ENCODE data around the gene TPM1.

Gene TPM1

DNA sequence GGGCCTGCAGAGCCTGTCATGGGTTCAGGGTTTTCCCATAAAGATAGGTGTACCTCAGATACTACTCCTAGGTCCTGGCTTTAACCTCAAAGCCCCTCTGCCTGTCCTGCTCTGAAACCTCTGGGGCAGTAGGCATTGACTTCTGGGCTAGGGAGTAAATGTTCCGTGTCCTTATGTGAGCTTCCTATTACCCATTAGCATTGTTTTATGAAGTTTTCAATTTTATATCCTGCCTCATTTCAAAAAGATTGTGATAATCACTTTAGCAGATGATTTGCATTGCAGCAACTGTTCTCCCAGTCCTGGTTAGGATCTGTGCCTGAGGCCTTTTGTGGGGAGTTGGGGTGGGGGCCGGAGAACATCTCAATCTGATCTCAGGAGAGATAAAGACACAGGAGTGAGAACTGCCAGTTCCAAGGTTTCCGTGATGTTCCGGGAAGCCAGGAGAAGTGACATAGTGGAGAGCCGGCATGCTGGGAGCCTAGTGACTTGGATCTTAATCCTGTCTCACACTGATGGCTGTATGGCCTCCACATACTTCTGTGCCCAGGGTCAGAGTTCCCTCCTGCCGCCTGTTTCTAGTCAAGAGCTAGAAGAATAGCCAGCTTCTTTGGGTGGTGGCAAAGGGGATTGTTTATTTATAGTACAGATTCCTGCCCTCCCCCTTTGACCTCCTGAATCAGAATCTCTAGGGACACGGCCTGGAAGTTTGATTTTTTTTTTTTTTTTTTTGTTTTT lies 10.6 kb downstream of the TPM1 start:
- Mint-ChIP-seq H3K4me1 (peaks cover 19% of the 10 kb centered on the region), H3K4me3 (no peak overlapping the region), H3K27me3 (no peaks in the 10 kb centered on the region), H3K27ac (no peak overlapping the region), H3K36me3 (peaks cover 13% of the 10 kb centered on the region), H3K9me3 (no peaks in the 10 kb centered on the region)
- ATAC-seq: no peak

DNA sequence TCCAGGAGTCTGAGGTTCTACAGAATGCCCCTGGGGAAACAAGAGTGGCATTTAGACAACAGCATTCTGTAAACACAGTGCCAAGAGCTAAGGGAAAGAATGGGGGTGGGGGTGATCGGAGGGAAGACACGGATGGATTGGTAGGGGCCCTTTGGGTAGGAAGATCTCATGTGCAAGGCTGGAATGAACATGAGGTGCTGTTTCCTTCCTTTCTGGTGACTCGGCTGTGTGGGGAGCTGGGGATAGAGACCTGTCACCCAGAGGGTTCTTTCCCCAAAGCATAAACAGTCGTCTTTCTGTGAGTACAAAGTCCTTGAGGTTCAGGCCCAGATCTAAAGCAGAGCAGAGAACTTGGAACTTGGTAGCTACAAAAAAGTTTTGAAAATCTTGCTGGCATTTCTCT lies 11.7 kb downstream of the TPM1 start:
- no peaks in the 10 kb centered on the region for H3K9me3 Mint-ChIP-seq
- H3K27me3 Mint-ChIP-seq: no peaks in the 10 kb centered on the region
- peaks cover 11% of the 10 kb centered on the region for H3K4me1 Mint-ChIP-seq
- no peak overlapping the region for H3K4me3 Mint-ChIP-seq
- H3K27ac Mint-ChIP-seq: no peak overlapping the region
- ATAC-seq: no peak
- H3K36me3 Mint-ChIP-seq: peaks cover 18% of the 10 kb centered on the region

DNA sequence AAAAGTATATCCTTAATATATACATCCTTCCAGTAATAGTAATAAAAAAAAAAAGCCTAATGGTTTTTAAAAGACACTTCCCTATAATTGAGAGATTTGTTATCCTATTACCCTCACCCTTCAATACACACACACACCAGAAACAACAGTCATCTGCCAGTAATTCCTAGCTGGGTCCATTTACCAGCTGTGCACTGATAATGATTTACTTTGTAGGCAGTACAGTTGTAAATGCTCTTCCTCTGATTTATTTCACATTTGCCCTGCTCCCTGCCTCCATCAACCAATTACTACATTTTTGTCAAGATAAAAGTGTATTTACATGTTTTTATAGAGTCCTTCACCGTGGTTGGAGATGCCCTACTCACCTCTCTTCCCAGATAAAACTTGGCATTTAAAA lies 12.4 kb downstream of the TPM1 start:
- H3K27ac Mint-ChIP-seq: no peak overlapping the region
- H3K9me3 Mint-ChIP-seq: no peaks in the 10 kb centered on the region
- no peak for ATAC-seq
- peaks cover 5% of the 10 kb centered on the region for H3K4me1 Mint-ChIP-seq
- H3K4me3 Mint-ChIP-seq: no peak overlapping the region
- no peaks in the 10 kb centered on the region for H3K27me3 Mint-ChIP-seq
- H3K36me3 Mint-ChIP-seq: peaks cover 21% of the 10 kb centered on the region

DNA sequence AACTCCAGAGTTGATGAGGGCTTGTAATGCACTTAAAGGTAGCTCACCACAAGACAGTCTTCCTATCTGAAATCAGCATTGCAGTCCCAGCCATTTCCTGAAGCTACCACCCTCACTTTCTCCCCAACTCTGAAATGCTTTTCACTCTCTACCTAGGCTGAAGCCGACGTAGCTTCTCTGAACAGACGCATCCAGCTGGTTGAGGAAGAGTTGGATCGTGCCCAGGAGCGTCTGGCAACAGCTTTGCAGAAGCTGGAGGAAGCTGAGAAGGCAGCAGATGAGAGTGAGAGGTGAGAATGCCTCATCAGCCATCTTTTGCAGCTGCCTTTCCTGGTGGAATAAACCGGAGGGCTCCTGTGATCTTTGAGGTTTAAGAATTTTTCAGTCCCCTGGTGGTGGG lies 14.3 kb downstream of the TPM1 start:
- H3K9me3 Mint-ChIP-seq: no peaks in the 10 kb centered on the region
- H3K36me3 Mint-ChIP-seq: peaks cover 39% of the 10 kb centered on the region
- no peak overlapping the region for H3K4me3 Mint-ChIP-seq
- no peak for ATAC-seq
- H3K27me3 Mint-ChIP-seq: no peaks in the 10 kb centered on the region
- no peak overlapping the region for H3K27ac Mint-ChIP-seq
- H3K4me1 Mint-ChIP-seq: no peaks in the 10 kb centered on the region

DNA sequence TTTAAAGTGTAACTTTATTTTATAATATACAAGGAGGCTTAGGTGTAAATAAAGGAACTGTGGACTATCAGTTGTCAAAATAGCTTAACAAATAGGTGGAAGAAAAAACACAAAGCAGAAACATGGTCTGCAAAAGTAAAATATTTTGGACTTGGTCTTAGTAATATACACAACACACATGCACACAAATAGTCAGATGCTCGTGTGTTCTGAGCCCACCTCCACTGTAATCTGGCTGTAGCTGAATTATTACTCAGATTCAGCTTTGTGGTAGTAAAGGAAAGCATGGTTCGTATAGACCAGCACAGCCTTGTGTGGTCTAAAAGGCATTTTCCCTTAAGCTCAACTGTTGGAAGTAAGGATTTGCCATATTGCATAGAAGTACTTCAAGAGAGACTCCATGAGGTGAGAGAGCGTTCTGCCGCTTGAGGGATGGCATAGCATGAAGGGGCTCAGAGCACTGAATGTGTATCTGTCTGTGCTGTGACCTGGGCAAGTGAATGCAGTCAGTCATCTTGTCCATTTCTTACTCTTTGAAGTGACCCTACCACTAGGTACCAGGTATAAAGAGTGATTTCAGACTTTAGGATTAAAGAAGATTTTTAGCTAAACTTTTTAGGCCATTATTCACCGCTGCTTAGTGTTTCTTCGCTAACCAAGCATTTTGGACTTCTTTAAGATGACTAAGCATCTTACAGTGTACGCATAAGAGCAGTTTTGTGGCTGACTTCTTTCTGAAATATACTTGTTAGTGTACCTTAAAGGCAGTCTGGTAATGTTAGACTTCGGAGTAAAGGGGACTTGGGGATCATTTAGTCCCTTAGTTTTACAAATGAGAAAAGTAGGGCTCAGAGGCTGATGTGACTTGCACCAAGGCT lies 15.2 kb downstream of the TPM1 start:
- Mint-ChIP-seq H3K36me3 (peaks cover 47% of the 10 kb centered on the region), H3K27me3 (no peaks in the 10 kb centered on the region), H3K4me1 (no peaks in the 10 kb centered on the region), H3K27ac (no peak overlapping the region), H3K9me3 (no peaks in the 10 kb centered on the region), H3K4me3 (no peak overlapping the region)
- ATAC-seq: no peak

- peaks cover 52% of the 10 kb centered on the region for H3K36me3 Mint-ChIP-seq
- no peak for ATAC-seq
Measured at GRCh38 chr15:63059075-63059474, 16.5 kb downstream of the TPM1 start.

DNA sequence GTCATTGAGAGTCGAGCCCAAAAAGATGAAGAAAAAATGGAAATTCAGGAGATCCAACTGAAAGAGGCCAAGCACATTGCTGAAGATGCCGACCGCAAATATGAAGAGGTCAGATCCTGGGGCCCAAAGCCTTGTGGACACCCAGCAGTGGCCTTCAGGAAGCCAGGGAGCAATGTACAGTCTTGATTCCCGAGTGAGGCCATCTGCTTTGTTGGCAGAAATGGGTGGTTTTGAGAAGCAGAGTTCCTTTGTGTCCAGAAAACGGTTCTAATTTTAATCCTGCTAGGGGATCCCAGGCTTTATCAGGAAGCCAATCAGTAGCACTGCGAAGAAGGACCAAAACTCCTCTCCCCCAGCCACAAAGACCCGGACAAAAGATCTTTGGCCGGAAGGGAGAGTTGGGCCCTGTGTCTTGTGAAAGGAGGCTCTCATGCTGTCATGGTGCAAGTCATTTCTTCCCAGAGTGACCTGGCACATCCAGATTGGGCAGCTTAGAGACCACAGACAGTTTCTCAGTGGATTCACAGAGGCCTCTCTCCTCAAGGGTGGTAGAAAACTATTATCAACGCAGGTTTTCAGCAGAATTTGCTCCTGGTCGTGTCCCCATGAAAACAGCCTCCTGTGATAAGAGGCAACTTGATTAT lies 17.1 kb downstream of the TPM1 start:
- peaks cover 55% of the 10 kb centered on the region for H3K36me3 Mint-ChIP-seq
- no peaks in the 10 kb centered on the region for H3K9me3 Mint-ChIP-seq
- no peaks in the 10 kb centered on the region for H3K4me1 Mint-ChIP-seq
- H3K27me3 Mint-ChIP-seq: no peaks in the 10 kb centered on the region
- no peak for ATAC-seq
- no peak overlapping the region for H3K4me3 Mint-ChIP-seq
- H3K27ac Mint-ChIP-seq: no peak overlapping the region

More at GRCh38 chr15:63059075-63059474, 16.5 kb downstream of the TPM1 start:
- Mint-ChIP-seq H3K9me3 (no peaks in the 10 kb centered on the region), H3K4me3 (no peak overlapping the region), H3K27me3 (no peaks in the 10 kb centered on the region), H3K27ac (no peak overlapping the region), H3K4me1 (no peaks in the 10 kb centered on the region)

GRCh38 chr15:63060699-63061098 lies 18.2 kb downstream of the TPM1 start:
- no peak for ATAC-seq
- Mint-ChIP-seq H3K4me3 (no peak overlapping the region), H3K9me3 (no peaks in the 10 kb centered on the region), H3K27ac (no peak overlapping the region), H3K4me1 (no peaks in the 10 kb centered on the region), H3K36me3 (peaks cover 55% of the 10 kb centered on the region), H3K27me3 (no peaks in the 10 kb centered on the region)

DNA sequence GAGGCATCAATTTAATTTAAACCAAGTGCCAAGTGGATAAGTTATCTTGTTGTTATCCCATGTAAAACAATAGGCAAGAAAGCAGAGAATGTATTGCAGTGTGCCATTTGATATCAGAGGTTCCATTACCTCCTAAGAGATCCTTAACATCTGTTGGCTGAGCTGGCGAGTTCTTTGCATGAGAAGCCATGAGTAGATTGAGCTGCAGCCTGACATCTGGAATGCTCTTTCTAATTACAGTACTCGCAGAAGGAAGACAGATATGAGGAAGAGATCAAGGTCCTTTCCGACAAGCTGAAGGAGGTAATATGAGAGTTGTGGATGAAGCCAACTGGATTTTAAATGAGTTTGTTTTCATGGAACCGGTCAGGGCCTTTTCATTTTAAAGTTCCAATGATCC lies 19.4 kb downstream of the TPM1 start:
- H3K27ac Mint-ChIP-seq: no peak overlapping the region
- H3K27me3 Mint-ChIP-seq: no peaks in the 10 kb centered on the region
- H3K4me3 Mint-ChIP-seq: no peak overlapping the region
- H3K4me1 Mint-ChIP-seq: no peaks in the 10 kb centered on the region
- H3K9me3 Mint-ChIP-seq: no peaks in the 10 kb centered on the region
- H3K36me3 Mint-ChIP-seq: peaks cover 50% of the 10 kb centered on the region
- no peak for ATAC-seq

GRCh38 chr15:63063164-63063756 lies 20.7 kb downstream of the TPM1 start:
- ATAC-seq: no peak
- Mint-ChIP-seq H3K9me3 (no peaks in the 10 kb centered on the region), H3K27ac (no peak overlapping the region), H3K36me3 (peaks cover 46% of the 10 kb centered on the region), H3K4me1 (no peaks in the 10 kb centered on the region), H3K27me3 (no peaks in the 10 kb centered on the region), H3K4me3 (no peak overlapping the region)

- Mint-ChIP-seq H3K27ac (no peak overlapping the region), H3K9me3 (no peaks in the 10 kb centered on the region), H3K36me3 (peaks cover 50% of the 10 kb centered on the region), H3K27me3 (no peaks in the 10 kb centered on the region), H3K4me1 (no peaks in the 10 kb centered on the region), H3K4me3 (no peak overlapping the region)
- no peak for ATAC-seq
Measured at GRCh38 chr15:63063877-63064409, 21.4 kb downstream of the TPM1 start.

GRCh38 chr15:63065262-63066221 lies 23.0 kb downstream of the TPM1 start:
- Mint-ChIP-seq H3K9me3 (no peaks in the 10 kb centered on the region), H3K4me1 (no peaks in the 10 kb centered on the region), H3K27ac (no peak overlapping the region), H3K36me3 (peaks cover 40% of the 10 kb centered on the region), H3K27me3 (no peaks in the 10 kb centered on the region), H3K4me3 (no peak overlapping the region)
- no peak for ATAC-seq

DNA sequence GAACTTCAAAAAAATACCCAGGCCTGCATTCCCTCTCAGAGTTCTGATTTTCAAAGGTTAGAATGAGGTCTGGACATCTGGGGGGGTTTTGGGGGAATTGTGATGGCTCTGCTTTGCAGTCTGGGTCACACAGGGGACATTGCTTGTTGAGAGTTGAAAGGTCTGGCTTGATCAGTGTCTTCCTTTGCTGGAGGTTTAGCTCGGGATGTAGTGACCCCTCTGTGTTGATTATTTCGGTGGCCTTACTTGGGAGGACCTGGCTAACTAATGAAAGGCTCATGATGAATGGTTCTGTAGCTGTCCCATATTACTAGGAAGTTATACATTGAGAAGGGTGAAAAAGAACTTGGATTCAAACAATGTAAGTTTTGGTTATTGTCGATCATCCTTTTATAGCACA lies 23.7 kb downstream of the TPM1 start:
- no peaks in the 10 kb centered on the region for H3K9me3 Mint-ChIP-seq
- peaks cover 33% of the 10 kb centered on the region for H3K36me3 Mint-ChIP-seq
- no peak overlapping the region for H3K27ac Mint-ChIP-seq
- no peak for ATAC-seq
- no peaks in the 10 kb centered on the region for H3K27me3 Mint-ChIP-seq
- no peak overlapping the region for H3K4me3 Mint-ChIP-seq
- H3K4me1 Mint-ChIP-seq: no peaks in the 10 kb centered on the region

- Mint-ChIP-seq H3K9me3 (no peaks in the 10 kb centered on the region), H3K27ac (no peak overlapping the region), H3K4me1 (no peaks in the 10 kb centered on the region), H3K27me3 (no peaks in the 10 kb centered on the region), H3K4me3 (no peak overlapping the region), H3K36me3 (peaks cover 23% of the 10 kb centered on the region)
- ATAC-seq: no peak
Measured at GRCh38 chr15:63067306-63067705, 24.8 kb downstream of the TPM1 start.
